ENCODE results near the gene PACSIN2. TPM values are rescaled to one million over a fixed set of nuclear protein-coding genes. Genes with fewer than 3 reads are reported as not detected.

The PACSIN2 gene
- total and polyA plus RNA-seq, 2 of the 13 experiments (the other 11 are each of a cell fraction or from before 2014, with no cell fraction given), result 54.1 to 68.8 TPM

DNA sequence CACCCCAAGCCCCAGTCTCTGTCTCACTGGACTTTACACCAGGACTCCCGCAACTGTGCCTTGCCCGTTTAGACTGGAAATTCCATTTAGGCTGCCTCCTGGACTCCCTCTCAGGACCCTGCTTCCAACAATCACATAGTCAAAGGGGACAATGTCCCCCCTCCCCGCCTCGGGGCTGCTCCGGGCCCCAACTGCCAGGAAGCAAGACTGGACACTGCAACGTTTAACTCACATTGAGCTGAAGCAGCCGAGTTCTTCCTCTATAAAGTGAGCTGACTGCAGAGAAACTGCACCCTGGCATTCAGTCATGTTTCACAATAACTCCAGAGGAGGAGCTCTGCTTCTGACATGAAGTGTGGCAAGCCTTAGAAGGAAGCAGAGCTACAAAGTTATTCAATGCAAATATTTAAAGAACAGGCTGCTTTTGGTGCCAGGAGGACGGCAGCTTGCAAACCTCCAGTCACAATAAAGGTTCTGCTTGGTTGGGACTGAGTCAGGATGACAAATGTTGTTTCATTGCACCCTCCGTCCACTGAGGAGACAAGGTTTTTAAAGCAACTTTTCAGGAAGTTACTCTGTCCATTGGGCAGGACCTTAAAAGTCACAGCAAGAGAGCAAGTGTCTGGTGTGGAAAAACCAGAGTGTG, 19.9 kb downstream of the PACSIN2 start (continued):
- TF ChIP-seq, protein P1, sequence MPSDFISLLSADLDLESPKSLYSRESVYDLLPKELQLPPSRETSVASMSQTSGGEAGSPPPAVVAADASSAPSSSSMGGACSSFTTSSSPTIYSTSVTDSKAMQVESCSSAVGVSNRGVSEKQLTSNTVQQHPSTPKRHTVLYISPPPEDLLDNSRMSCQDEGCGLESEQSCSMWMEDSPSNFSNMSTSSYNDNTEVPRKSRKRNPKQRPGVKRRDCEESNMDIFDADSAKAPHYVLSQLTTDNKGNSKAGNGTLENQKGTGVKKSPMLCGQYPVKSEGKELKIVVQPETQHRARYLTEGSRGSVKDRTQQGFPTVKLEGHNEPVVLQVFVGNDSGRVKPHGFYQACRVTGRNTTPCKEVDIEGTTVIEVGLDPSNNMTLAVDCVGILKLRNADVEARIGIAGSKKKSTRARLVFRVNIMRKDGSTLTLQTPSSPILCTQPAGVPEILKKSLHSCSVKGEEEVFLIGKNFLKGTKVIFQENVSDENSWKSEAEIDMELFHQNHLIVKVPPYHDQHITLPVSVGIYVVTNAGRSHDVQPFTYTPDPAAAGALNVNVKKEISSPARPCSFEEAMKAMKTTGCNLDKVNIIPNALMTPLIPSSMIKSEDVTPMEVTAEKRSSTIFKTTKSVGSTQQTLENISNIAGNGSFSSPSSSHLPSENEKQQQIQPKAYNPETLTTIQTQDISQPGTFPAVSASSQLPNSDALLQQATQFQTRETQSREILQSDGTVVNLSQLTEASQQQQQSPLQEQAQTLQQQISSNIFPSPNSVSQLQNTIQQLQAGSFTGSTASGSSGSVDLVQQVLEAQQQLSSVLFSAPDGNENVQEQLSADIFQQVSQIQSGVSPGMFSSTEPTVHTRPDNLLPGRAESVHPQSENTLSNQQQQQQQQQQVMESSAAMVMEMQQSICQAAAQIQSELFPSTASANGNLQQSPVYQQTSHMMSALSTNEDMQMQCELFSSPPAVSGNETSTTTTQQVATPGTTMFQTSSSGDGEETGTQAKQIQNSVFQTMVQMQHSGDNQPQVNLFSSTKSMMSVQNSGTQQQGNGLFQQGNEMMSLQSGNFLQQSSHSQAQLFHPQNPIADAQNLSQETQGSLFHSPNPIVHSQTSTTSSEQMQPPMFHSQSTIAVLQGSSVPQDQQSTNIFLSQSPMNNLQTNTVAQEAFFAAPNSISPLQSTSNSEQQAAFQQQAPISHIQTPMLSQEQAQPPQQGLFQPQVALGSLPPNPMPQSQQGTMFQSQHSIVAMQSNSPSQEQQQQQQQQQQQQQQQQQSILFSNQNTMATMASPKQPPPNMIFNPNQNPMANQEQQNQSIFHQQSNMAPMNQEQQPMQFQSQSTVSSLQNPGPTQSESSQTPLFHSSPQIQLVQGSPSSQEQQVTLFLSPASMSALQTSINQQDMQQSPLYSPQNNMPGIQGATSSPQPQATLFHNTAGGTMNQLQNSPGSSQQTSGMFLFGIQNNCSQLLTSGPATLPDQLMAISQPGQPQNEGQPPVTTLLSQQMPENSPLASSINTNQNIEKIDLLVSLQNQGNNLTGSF (CRISPR knock-in tag; IDR thresholded peaks at IDR 0.05), result no peak
- TF ChIP-seq POLR2G (IDR thresholded peaks at IDR 0.05; ENCODE audit: low read depth, low read length) (peak; percentile 86), AGO1 (IDR thresholded peaks at IDR 0.05; ENCODE audit: low read depth, low read length, poor library complexity, severe bottlenecking) (no peak), ATM (IDR thresholded peaks at IDR 0.05; ENCODE audit: borderline replicate concordance) (no peak), ETV6 (CRISPR knock-in tag; conservative IDR thresholded peaks at IDR 0.05) (no peak), ZBTB42 (CRISPR knock-in tag; IDR thresholded peaks at IDR 0.05) (no peak), PAX8 (CRISPR knock-in tag; IDR thresholded peaks at IDR 0.05; ENCODE audit: borderline replicate concordance) (no peak), KMT2A (CRISPR knock-in tag; IDR thresholded peaks at IDR 0.05) (peak; percentile 72; the same call in 1 of the 2 replicates), ZNF44 (CRISPR knock-in tag; IDR thresholded peaks at IDR 0.05) (no peak), ZFP1 (CRISPR knock-in tag; IDR thresholded peaks at IDR 0.05) (no peak), ZNF614 (CRISPR knock-in tag; IDR thresholded peaks at IDR 0.05; ENCODE audit: borderline replicate concordance) (peak; percentile 61; the same call in 1 of the 2 replicates), ZNF674 (CRISPR knock-in tag; IDR thresholded peaks at IDR 0.05; ENCODE audit: low read depth) (no peak), NRL (CRISPR knock-in tag; IDR thresholded peaks at IDR 0.05; ENCODE audit: borderline replicate concordance) (no peak), ZSCAN20 (CRISPR knock-in tag; IDR thresholded peaks at IDR 0.05; ENCODE audit: borderline replicate concordance) (no peak)
- TF ChIP-seq, protein P2, sequence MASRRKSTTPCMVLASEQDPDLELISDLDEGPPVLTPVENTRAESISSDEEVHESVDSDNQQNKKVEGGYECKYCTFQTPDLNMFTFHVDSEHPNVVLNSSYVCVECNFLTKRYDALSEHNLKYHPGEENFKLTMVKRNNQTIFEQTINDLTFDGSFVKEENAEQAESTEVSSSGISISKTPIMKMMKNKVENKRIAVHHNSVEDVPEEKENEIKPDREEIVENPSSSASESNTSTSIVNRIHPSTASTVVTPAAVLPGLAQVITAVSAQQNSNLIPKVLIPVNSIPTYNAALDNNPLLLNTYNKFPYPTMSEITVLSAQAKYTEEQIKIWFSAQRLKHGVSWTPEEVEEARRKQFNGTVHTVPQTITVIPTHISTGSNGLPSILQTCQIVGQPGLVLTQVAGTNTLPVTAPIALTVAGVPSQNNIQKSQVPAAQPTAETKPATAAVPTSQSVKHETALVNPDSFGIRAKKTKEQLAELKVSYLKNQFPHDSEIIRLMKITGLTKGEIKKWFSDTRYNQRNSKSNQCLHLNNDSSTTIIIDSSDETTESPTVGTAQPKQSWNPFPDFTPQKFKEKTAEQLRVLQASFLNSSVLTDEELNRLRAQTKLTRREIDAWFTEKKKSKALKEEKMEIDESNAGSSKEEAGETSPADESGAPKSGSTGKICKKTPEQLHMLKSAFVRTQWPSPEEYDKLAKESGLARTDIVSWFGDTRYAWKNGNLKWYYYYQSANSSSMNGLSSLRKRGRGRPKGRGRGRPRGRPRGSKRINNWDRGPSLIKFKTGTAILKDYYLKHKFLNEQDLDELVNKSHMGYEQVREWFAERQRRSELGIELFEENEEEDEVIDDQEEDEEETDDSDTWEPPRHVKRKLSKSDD (CRISPR knock-in tag; IDR thresholded peaks at IDR 0.05; ENCODE audit: low read depth), result no peak
- TF ChIP-seq, protein P3, sequence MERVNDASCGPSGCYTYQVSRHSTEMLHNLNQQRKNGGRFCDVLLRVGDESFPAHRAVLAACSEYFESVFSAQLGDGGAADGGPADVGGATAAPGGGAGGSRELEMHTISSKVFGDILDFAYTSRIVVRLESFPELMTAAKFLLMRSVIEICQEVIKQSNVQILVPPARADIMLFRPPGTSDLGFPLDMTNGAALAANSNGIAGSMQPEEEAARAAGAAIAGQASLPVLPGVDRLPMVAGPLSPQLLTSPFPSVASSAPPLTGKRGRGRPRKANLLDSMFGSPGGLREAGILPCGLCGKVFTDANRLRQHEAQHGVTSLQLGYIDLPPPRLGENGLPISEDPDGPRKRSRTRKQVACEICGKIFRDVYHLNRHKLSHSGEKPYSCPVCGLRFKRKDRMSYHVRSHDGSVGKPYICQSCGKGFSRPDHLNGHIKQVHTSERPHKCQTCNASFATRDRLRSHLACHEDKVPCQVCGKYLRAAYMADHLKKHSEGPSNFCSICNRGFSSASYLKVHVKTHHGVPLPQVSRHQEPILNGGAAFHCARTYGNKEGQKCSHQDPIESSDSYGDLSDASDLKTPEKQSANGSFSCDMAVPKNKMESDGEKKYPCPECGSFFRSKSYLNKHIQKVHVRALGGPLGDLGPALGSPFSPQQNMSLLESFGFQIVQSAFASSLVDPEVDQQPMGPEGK (CRISPR knock-in tag; IDR thresholded peaks at IDR 0.05), result peak; percentile 18
- TF ChIP-seq, protein P4, sequence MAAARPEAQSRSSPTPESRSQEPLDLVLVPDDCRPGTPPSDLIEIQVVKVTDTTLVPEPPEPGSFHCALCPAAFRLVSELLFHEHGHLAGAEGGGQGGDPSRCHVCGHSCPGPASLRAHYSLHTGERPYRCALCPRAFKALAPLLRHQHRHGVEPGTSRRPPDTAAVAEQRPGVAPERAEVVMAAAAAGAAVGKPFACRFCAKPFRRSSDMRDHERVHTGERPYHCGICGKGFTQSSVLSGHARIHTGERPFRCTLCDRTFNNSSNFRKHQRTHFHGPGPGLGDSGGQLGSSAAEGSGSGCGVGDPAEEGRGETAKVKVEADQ (CRISPR knock-in tag; IDR thresholded peaks at IDR 0.05; ENCODE audit: borderline replicate concordance), result 0 out of 2 replicates have a peak, but pooled peaks have one; percentile 15
